ENCODE results near the gene DET1. TPM values are rescaled to one million over a fixed set of nuclear protein-coding genes. Genes with fewer than 3 reads are reported as not detected.
"Not testable (repeated sequence)": the region's sequence is repeated elsewhere in the genome, so short reads cannot be mapped to it uniquely, and the experiment has no call there.

Gene DET1
- total RNA-seq (2014; rRNA removed; shearing (Covaris generic)): 8.5 and 9.3 TPM in 2 replicates

GRCh38 chr15:88546248-88547129 lies at the start of gene DET1:
DET1 (minus strand) TSS chr15:88546681; CDS start chr15:88531705, 14,976 bp downstream.
- peak; percentile 97 for DNase-seq (ENCODE audit: low spot score)

DNA sequence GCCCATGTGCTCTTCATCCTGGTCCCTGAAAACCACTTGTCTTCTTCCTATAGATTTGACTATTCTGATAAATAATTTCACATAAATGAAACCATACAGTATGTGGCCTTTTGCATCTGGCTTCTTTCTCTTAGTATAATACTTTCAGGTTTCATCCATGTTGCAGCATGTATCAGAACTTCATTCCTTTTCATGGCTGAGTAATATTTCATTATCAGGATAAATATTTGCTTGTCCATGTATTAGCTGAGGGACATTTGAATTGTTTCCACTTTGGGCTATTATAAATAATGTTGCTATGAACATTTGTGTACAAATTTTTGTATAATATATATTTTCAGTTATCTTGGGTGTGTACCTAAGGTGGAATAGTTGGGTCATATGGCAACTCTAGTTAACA lies 44.9 kb upstream of the DET1 start:
- DNase-seq (ENCODE audit: low spot score): no peak

GRCh38 chr15:88590759-88591158 lies 44.3 kb upstream of the DET1 start:
- DNase-seq (ENCODE audit: low spot score): no peak

GRCh38 chr15:88586401-88587162 lies 40.1 kb upstream of the DET1 start:
- DNase-seq (ENCODE audit: low spot score): no peak

GRCh38 chr15:88580532-88580931 lies 34.1 kb upstream of the DET1 start:
- peak; percentile 14 for DNase-seq (ENCODE audit: low spot score)

DNA sequence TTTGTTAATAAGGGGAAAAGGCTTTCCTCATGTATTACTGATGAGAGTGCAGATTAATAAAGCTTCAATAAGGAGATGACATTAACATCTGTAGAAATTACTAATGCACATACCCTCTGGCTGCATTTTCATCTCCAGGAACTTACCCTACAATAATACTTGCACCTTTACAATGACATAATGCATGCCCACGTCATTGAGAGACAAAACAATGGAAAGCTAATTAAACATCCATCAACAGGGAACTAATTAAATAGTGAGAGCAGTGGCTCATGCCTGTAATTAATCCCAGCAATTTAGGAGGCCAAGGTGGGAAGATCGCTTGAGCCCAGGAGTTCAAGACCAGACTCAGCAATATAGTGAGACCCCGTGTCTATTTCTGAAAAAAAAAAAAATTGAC lies 32.8 kb upstream of the DET1 start:
- DNase-seq (ENCODE audit: low spot score): no peak

- DNase-seq (ENCODE audit: low spot score): no peak
Measured at GRCh38 chr15:88574655-88575054, 28.2 kb upstream of the DET1 start.

DNA sequence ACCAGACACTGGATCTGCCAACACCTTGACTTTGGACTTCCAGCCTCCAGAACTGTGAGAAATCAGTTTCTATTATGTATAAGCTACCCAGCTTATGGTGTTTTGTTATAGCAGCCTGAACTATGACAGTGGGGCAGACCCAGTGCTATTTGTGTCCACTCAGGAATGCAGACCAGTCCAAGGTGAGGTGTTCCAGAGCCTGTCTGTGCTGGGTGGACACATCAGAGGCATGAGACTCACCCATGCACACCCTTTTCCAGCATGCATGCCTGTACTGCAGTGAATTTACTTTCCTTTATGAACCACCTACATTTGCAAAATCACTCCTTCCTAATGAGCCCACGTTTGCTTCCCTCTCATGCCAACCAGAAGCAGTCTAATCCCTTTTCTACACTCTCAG lies 27.6 kb upstream of the DET1 start:
- no peak for DNase-seq (ENCODE audit: low spot score)

GRCh38 chr15:88571852-88572259 lies 25.4 kb upstream of the DET1 start:
- no peak for DNase-seq (ENCODE audit: low spot score)

DNA sequence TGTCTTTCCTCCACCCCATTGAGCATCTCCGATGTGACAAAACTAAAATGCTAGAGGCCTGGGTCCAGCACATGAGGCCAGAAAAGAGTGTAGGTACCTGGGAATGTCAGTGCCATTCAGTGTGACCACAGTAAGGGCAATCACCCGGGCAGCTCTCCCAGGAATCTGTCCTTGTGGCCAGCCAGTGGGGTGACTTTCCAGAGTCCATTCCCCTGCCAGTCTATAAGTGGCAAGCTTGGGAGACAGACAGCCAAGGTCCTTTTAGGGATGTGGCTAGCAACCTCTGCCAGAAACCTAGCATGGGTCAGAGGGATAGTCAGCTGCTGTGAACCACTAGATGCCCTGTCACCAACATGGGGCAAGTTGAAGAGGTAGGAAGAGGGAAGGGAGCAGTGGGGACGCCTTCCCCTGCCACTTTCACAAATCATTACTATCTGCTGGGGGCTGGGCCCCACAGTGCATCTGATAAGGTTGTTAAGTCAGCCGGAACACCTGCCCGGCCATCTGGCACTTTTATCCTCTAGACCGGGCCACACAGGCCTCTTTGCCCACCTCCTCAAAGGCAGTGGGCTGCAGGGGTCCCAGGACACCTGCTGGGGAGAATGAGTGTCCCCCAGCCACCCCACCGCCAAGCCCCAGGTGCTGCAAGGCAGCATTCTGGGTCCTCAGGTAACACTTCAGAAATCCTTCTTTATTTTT lies 24.8 kb upstream of the DET1 start:
- DNase-seq (ENCODE audit: low spot score): no peak

GRCh38 chr15:88568589-88568988 lies 22.1 kb upstream of the DET1 start:
- no peak for DNase-seq (ENCODE audit: low spot score)

DNA sequence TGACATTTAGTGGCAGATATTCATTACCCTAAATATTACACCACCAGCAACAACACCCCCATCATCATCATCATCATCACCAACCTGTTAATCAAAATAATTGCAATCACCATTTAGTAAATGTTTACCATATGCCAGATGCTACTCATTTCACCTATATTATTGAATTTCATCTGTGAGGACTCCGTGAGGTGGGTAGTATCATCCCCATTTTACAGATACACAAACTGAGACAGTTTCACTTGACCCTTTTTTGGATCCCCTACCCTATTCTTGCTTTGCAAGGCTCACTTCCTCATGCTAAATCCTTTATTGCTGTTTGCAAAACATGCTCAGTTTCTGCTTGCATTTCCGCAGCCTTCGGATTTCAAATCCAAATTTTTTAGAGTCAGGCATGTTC lies 18.3 kb upstream of the DET1 start:
- no peak for DNase-seq (ENCODE audit: low spot score)

- DNase-seq (ENCODE audit: low spot score): no peak
Measured at GRCh38 chr15:88563638-88564037, 17.2 kb upstream of the DET1 start.

- DNase-seq (ENCODE audit: low spot score): peak; percentile 64
Measured at GRCh38 chr15:88559565-88559964, 13.1 kb upstream of the DET1 start.

GRCh38 chr15:88558026-88558425 lies 11.5 kb upstream of the DET1 start:
- not testable (repeated sequence) for DNase-seq (ENCODE audit: low spot score)

GRCh38 chr15:88548009-88548408 lies 1.5 kb upstream of the DET1 start:
- DNase-seq (ENCODE audit: low spot score): not testable (repeated sequence)

GRCh38 chr15:88545578-88546247 lies 768 bp downstream of the DET1 start:
- DNase-seq (ENCODE audit: low spot score): not testable (repeated sequence)

DNA sequence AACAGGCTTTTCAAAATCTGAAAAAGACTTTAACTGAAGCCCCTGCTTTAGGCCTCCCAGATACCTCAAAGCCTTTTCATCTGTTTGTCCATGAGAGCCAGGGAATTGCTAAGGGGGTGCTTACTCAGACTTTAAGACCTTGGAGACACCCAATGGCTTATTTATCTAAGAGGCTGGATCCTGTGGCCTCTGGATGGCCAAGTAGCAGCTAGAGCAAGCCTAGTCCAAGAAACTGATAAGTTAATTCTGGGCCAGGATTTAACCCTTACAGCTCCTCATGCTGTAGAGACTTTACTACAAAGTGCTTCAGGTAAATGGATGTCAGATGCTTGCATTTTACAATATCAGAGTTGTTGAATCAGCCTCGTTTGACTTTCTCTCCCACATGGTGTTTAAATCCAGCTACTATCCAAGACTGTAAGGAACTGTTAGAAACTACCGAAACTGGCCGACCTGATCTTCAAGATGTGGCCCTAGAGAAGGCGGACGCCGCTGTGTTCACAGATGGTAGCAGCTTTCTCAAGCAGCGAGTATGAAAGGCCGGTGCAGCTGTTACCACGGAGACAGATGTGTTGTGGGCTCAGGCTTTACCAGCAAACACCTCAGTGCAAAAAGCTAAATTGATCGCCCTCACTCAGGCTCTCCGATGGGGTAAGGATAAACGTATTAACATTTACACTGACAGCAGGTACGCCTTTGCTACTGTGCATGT lies 3.3 kb downstream of the DET1 start:
- DNase-seq (ENCODE audit: low spot score): no peak

- DNase-seq (ENCODE audit: low spot score): no peak
Measured at GRCh38 chr15:88542342-88542733, 4.1 kb downstream of the DET1 start.

DNA sequence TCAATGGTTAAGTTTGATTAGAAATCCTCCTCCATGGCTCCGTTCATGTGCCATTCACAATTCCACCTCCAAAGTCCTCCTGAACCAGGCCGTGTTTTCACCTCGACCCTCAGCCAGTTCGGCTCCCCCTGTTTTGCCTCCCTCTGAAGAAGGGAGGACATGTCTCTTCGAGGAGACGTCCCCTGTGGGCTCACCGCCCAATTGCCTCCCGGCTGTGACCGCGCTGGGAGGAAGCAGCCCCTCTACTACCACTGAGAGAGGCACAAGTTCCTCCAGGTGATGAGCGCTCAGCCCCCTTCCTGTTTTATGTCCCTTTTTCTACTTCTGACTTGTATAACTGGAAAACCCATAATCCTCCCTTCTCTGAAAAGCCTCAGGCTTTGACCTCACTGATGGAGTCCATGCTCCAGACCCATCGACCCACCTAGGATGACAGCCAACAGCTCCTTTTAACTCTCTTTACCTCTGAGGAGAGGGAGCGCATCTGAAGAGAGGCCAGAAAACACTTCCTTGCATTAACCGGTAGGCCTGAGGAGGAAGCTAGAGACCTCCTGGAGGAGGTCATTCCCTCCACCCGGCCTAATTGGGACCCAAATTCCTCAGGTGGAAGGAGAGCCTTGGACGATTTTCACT lies 4.7 kb downstream of the DET1 start:
- no peak for DNase-seq (ENCODE audit: low spot score)
